Eye (tissue), 1 donor: ENCODE data around the gene NEURL3.
"Not testable (repeated sequence)": the region's sequence is repeated elsewhere in the genome, so short reads cannot be mapped to it uniquely, and the experiment has no call there.

Source experiments
- DNase-seq: peaks from one replicate; pipeline ENCODE4 v3.0.0-alpha.2; 2015

Gene NEURL3

GRCh38 chr2:96505231-96505889 lies at the start of gene NEURL3:
TSS of gene NEURL3 (minus strand) at chr2:96505357. CDS start at chr2:96505286, 71 bp downstream.
- DNase-seq = no peak

- peak; percentile 76 for DNase-seq
Observed at GRCh38 chr2:96554293-96555145, 49.4 kb upstream of the NEURL3 start.

- DNase-seq = not testable (repeated sequence)
Observed at GRCh38 chr2:96553957-96554292, 48.8 kb upstream of the NEURL3 start.

- DNase-seq = no peak
Observed at GRCh38 chr2:96553176-96553956, 48.2 kb upstream of the NEURL3 start.

- DNase-seq = no peak
Observed at GRCh38 chr2:96552315-96553175, 47.4 kb upstream of the NEURL3 start.

- no peak for DNase-seq
Observed at GRCh38 chr2:96551605-96552314, 46.6 kb upstream of the NEURL3 start.

GRCh38 chr2:96550787-96551604 lies 45.8 kb upstream of the NEURL3 start:
- no peak for DNase-seq

- no peak for DNase-seq
Observed at GRCh38 chr2:96549967-96550786, 45.0 kb upstream of the NEURL3 start.

GRCh38 chr2:96549466-96549785 lies 44.3 kb upstream of the NEURL3 start:
- no peak for DNase-seq

- DNase-seq = no peak
Observed at GRCh38 chr2:96548558-96549465, 43.7 kb upstream of the NEURL3 start.

GRCh38 chr2:96547731-96548171 lies 42.6 kb upstream of the NEURL3 start:
- DNase-seq = peak; percentile 39

- DNase-seq = no peak
Observed at GRCh38 chr2:96547203-96547641, 42.1 kb upstream of the NEURL3 start.

- DNase-seq = no peak
Observed at GRCh38 chr2:96546797-96547196, 41.6 kb upstream of the NEURL3 start.

- no peak for DNase-seq
Observed at GRCh38 chr2:96546321-96546720, 41.2 kb upstream of the NEURL3 start.

- DNase-seq = no peak
Observed at GRCh38 chr2:96542357-96542977, 37.3 kb upstream of the NEURL3 start.

GRCh38 chr2:96541398-96542152 lies 36.4 kb upstream of the NEURL3 start:
- peak; percentile 22 for DNase-seq

- DNase-seq = no peak
Observed at GRCh38 chr2:96540136-96540535, 35.0 kb upstream of the NEURL3 start.
